SK-N-SH (cell line): ENCODE measurements around the gene PARN.
"Not testable (repeated sequence)": the region's sequence is repeated elsewhere in the genome, so short reads cannot be mapped to it uniquely, and the experiment has no call there.

Experiments used
- CTCF ChIP-seq: fragments of 200-600 bp; sonication (generic); IDR thresholded peaks from 2 replicates; pipeline ENCODE4 v1.6.1; 2017; ENCODE audit warnings: antibody characterized with exemption, mild to moderate bottlenecking, moderate library complexity
- ELF1 ChIP-seq: IDR thresholded peaks from 2 replicates; pipeline ENCODE4 v1.4.0; 2012
- EP300 ChIP-seq, 2 experiments: IDR thresholded peaks; 2 replicates each; pipeline versions ENCODE4 v1.4.0 to v1.6.1; 2012; ENCODE audit warnings: borderline replicate concordance in 1 of 2, low read depth in 1 of 2, low read length in 1 of 2
- EZH2phosphoT487 ChIP-seq: fragments of 200-600 bp; sonication (generic); IDR thresholded peaks from 2 replicates; pipeline ENCODE4 v1.6.1; 2017; ENCODE audit warnings: low read depth, mixed run types, mild to moderate bottlenecking, antibody characterized with exemption, moderate library complexity, borderline replicate concordance
- NFIC ChIP-seq: IDR thresholded peaks from 2 replicates; pipeline ENCODE4 v1.4.0; 2012; ENCODE audit warnings: borderline replicate concordance
- POLR2AphosphoS5 ChIP-seq: IDR thresholded peaks from 2 replicates; pipeline ENCODE4 v1.6.1; 2012; ENCODE audit warnings: low read depth, low read length
- TCF12 ChIP-seq: IDR thresholded peaks from 2 replicates; pipeline ENCODE4 v1.4.0; 2012

GRCh38 chr16:14544846-14545245, 85.2 kb downstream of the PARN start:
- not testable (repeated sequence) for TF ChIP-seq ELF1; POLR2AphosphoS5; CTCF; TCF12; EP300 (IDR thresholded peaks at IDR 0.05; ENCODE audit: borderline replicate concordance in 1 of 2, low read depth in 1 of 2, low read length in 1 of 2); EZH2phosphoT487; NFIC
